ENCODE data around the gene MIPEP.

Gene MIPEP

DNA sequence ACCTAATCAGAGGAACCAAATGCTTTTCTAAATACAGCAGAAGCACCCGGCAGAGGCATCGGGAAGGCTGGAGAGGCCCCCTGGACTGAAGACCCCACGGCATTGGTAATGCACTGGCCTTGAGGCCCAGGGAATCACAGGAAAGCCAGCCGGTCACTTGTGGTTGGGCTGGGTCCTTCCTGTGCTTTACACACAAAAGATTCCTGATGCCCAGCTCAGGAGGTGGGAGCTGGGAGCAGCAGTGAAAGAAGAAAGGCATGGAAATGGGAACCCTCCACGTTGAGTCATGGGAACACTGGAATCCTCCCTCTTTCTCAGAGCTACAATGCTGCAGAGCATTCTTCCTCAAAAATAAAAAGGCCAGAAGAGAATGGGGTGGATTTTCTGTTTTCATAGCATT is 192.6 kb downstream of the MIPEP start:
- no peak for TF ChIP-seq CTCF (IDR thresholded peaks at IDR 0.05)
- no peak overlapping the region for H3K4me3 ChIP-seq (ENCODE audit: low read depth in 1 of 2, low read length in 1 of 2)
- no peak overlapping the region for H3K27ac ChIP-seq

DNA sequence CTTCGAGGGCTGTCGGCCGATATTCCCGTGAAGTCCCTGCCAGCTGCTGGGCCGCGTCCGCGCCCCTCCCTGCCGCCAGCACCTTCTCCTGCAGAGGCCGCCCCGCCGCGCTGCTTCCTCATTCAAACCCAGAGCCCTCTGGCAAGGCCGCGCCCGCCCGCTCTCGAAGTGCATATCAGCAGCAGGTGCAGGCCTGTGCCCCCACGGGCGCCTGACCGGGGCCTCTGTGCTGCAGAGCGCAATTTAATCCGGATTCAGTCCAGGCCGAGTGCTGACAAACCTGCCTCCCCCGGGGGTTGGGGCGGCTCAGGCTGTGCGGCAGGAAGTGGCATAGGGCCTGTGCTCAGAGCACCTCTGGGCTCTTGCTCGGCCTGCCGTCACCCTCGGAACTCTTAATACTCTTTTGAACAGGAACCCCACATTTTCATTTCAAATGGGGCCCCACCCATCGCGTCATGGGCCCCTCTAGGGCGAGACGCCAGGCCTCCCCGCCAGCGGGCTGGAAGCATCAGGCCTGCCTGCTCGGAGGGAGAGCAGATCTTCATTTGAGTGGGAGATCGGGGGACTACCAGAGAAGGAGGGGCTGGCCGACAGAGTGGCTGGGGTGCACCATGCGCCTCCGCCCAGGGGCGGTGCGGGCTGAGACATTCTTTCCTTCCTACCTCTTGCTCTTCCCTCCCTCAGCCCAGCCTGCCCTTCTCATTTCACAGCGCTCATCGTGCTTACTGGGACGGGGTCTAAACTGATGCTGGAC is 193.3 kb downstream of the MIPEP start:
- TF ChIP-seq CTCF (IDR thresholded peaks at IDR 0.05), result no peak
- Histone ChIP-seq H3K4me3 (ENCODE audit: low read depth in 1 of 2, low read length in 1 of 2) (peak overlapping the region; percentile 21 to 35), H3K36me3 (no peaks in the 10 kb centered on the region), H3K4me1 (ENCODE audit: control insufficient read depth in 1 of 2, insufficient read depth in 1 of 2, low read depth in 1 of 2, low read length in 1 of 2) (peaks cover 7 to 9% of the 10 kb centered on the region in 2 experiments), H3K27ac (no peak overlapping the region), H3K27me3 (no peaks in the 10 kb centered on the region), H3K9me3 (no peaks in the 10 kb centered on the region)

More for the DNA sequence above, 192.6 kb downstream of the MIPEP start:
- H3K27me3 ChIP-seq, result no peaks in the 10 kb centered on the region
- H3K36me3 ChIP-seq, result no peaks in the 10 kb centered on the region
- peaks cover 7 to 9% of the 10 kb centered on the region in 2 experiments for H3K4me1 ChIP-seq (ENCODE audit: control insufficient read depth in 1 of 2, insufficient read depth in 1 of 2, low read depth in 1 of 2, low read length in 1 of 2)
- no peaks in the 10 kb centered on the region for H3K9me3 ChIP-seq

- Histone ChIP-seq H3K36me3 (no peaks in the 10 kb centered on the region), H3K9me3 (no peaks in the 10 kb centered on the region), H3K27me3 (no peaks in the 10 kb centered on the region), H3K4me1 (ENCODE audit: control insufficient read depth in 1 of 2, insufficient read depth in 1 of 2, low read depth in 1 of 2, low read length in 1 of 2) (peaks cover 7 to 9% of the 10 kb centered on the region in 2 experiments), H3K4me3 (ENCODE audit: low read depth in 1 of 2, low read length in 1 of 2) (peak overlapping the region; percentile 21 to 35), H3K27ac (no peak overlapping the region)
- TF ChIP-seq CTCF (IDR thresholded peaks at IDR 0.05), result no peak
Measured at GRCh38 chr13:23695196-23695595, 194.0 kb downstream of the MIPEP start.

GRCh38 chr13:23692816-23693215 is 196.4 kb downstream of the MIPEP start:
- Histone ChIP-seq H3K4me3 (ENCODE audit: low read depth in 1 of 2, low read length in 1 of 2) (no peak overlapping the region), H3K36me3 (no peaks in the 10 kb centered on the region), H3K27me3 (no peaks in the 10 kb centered on the region), H3K27ac (no peak overlapping the region), H3K4me1 (ENCODE audit: control insufficient read depth in 1 of 2, insufficient read depth in 1 of 2, low read depth in 1 of 2, low read length in 1 of 2) (peaks cover 7 to 9% of the 10 kb centered on the region in 2 experiments), H3K9me3 (no peaks in the 10 kb centered on the region)
- TF ChIP-seq CTCF (IDR thresholded peaks at IDR 0.05), result no peak

DNA sequence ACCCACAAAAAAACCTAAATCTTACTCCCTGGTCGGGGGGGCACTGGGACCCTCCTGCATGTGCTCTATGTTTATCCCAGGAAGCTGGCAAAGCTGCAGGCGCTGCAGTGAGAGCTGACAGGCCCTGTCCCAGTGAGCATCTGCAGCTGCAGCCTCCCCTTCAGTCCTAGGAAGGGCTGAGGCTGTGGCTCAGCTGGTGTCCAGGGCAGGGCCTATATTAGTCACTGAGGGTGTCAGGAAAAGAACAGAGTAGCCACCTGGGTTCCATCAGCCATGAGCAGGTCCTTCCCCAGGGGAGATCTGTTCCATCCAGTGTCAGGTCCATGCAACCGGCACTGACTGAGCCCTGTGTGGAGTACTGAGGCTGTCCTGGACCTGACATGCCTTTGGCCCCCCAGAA is 198.5 kb downstream of the MIPEP start:
- Histone ChIP-seq H3K9me3 (no peaks in the 10 kb centered on the region), H3K4me3 (ENCODE audit: low read depth in 1 of 2, low read length in 1 of 2) (no peak overlapping the region), H3K27ac (no peak overlapping the region), H3K4me1 (ENCODE audit: control insufficient read depth in 1 of 2, insufficient read depth in 1 of 2, low read depth in 1 of 2, low read length in 1 of 2) (peaks cover 3 to 5% of the 10 kb centered on the region in 2 experiments), H3K27me3 (no peaks in the 10 kb centered on the region), H3K36me3 (no peaks in the 10 kb centered on the region)
- TF ChIP-seq CTCF (IDR thresholded peaks at IDR 0.05), result no peak
